GM12878 (cell line): ENCODE results near the gene GNRHR. TPM values are rescaled to one million over a fixed set of nuclear protein-coding genes. Genes with fewer than 3 reads are reported as not detected.

ENCODE experiments used
- ATAC-seq: fragments of 200-7000 bp; cut with Tn5 transposase; 3 replicates; pipeline ENCODE4 v1.9.1; 2020; ENCODE audit warnings: mild to moderate bottlenecking, moderate library complexity
- BruUV-seq: library from RNA; stranded (reverse); fragments of 400-500 nt; replicated peaks from 2 replicates; lab custom pipeline; 2021; lab: Mats Ljungman, UMichigan
- CTCF ChIA-PET: fragments of 300-600 bp; sonication (Branson Sonifier 250); formaldehyde crosslinking; extraction: SDS; loops from one replicate; lab custom pipeline; 2021; ENCODE audit warnings: inconsistent platforms; lab: Yijun Ruan, JAX
- POLR2A ChIA-PET: fragments of 350-600 bp; formaldehyde crosslinking; extraction: SDS; loops from one replicate; lab custom pipeline; 2021; ENCODE audit warnings: inconsistent platforms; lab: Charles Lee
- RAD21 ChIA-PET: fragments of 300-600 bp; sonication (Branson Sonifier 250); formaldehyde crosslinking; loops from one replicate; lab custom pipeline; 2023; ENCODE audit warnings: antibody characterized with exemption; ENCODE audit not compliant: unreplicated experiment; lab: Charles Lee
- SMC1A ChIA-PET: fragments of 300-600 bp; sonication (Branson Sonifier 250); formaldehyde crosslinking; loops from one replicate; lab custom pipeline; 2023; ENCODE audit not compliant: unreplicated experiment, uncharacterized antibody; lab: Charles Lee
- DNase-seq: peaks from one replicate; pipeline ENCODE4 v3.0.0-alpha.2; 2011; ENCODE audit warnings: low read depth, low spot score
- FAIRE-seq: peaks from 3 replicates; lab custom pipeline; 2011; peaks lifted over from hg19 to GRCh38; lab: Jason Lieb, UNC
- H2AFZ ChIP-seq: 2 replicates; pipeline ENCODE4 v1.6.0; 2011; ENCODE audit warnings: low read depth, low read length, control low read depth; ENCODE audit not compliant: control insufficient read depth
- H3K27ac ChIP-seq: 2 replicates; pipeline ENCODE4 v1.5.1; 2011; ENCODE audit warnings: control low read depth; ENCODE audit not compliant: control insufficient read depth, insufficient read depth
- H3K27me3 ChIP-seq, 2 experiments: replicated peaks in 1 of 2; 2 replicates each; pipeline versions ENCODE4 v1.6.0 to v1.6.1; 2011; ENCODE audit warnings: low read length in 1 of 2; ENCODE audit not compliant: control insufficient read depth in 2 of 2, insufficient read depth in 2 of 2
- H3K36me3 ChIP-seq, 2 experiments: 2 replicates each; pipeline ENCODE4 v1.5.1; 2011; ENCODE audit warnings: low read length in 1 of 2; ENCODE audit not compliant: control insufficient read depth in 2 of 2, insufficient read depth in 2 of 2
- H3K4me1 ChIP-seq: 2 replicates; pipeline ENCODE4 v1.6.1; 2011; ENCODE audit warnings: mild to moderate bottlenecking, low read length, moderate library complexity, mixed read lengths; ENCODE audit not compliant: control insufficient read depth, insufficient read depth
- H3K4me2 ChIP-seq: 2 replicates; pipeline ENCODE4 v1.6.0; 2011; ENCODE audit warnings: control low read depth; ENCODE audit not compliant: control insufficient read depth, insufficient read depth
- H3K4me3 ChIP-seq: fragments of 200-600 bp; sonication (generic); 2 replicates; pipeline ENCODE4 v1.5.1; 2016
- H3K79me2 ChIP-seq: 2 replicates; pipeline ENCODE4 v1.6.0; 2011; ENCODE audit warnings: low read length; ENCODE audit not compliant: control insufficient read depth, insufficient read depth
- H3K9ac ChIP-seq: 2 replicates; pipeline ENCODE4 v1.8.0; 2011; ENCODE audit warnings: low read length, control low read depth, mixed read lengths; ENCODE audit not compliant: control insufficient read depth, insufficient read depth
- H3K9me3 ChIP-seq: replicated peaks from 3 replicates; pipeline ENCODE4 v1.5.1; 2011; ENCODE audit warnings: mild to moderate bottlenecking, low read length; ENCODE audit not compliant: control insufficient read depth, insufficient read depth
- H4K20me1 ChIP-seq: 2 replicates; pipeline ENCODE4 v1.6.0; 2011; ENCODE audit not compliant: control insufficient read depth, insufficient read depth
- ATF2 ChIP-seq: IDR thresholded peaks from 2 replicates; pipeline ENCODE4 v1.6.1; 2012; ENCODE audit warnings: low read length, inconsistent platforms
- CTCF ChIP-seq, 3 experiments: IDR thresholded peaks in 2 of 3; conservative IDR thresholded peaks in 1 of 3; 2 replicates each; pipeline ENCODE4 v1.5.1; 2011; ENCODE audit warnings: low read depth in 3 of 3, low read length in 3 of 3, mild to moderate bottlenecking in 3 of 3, control low read depth in 2 of 3, moderate library complexity in 2 of 3, inconsistent platforms in 1 of 3, mixed read lengths in 1 of 3; ENCODE audit not compliant: control insufficient read depth in 2 of 3, insufficient read depth in 1 of 3; ENCODE audit errors: extremely low read depth in 1 of 3
- HDGF ChIP-seq: fragments of 450-650 bp; IDR thresholded peaks from 2 replicates; pipeline ENCODE4 v1.6.1; 2016; ENCODE audit warnings: antibody characterized with exemption
- KAT2A ChIP-seq: conservative IDR thresholded peaks from 2 replicates; pipeline ENCODE4 v1.6.1; 2011; ENCODE audit warnings: low read depth, low read length; ENCODE audit not compliant: control insufficient read depth
- MLLT1 ChIP-seq: fragments of 450-650 bp; IDR thresholded peaks from 2 replicates; pipeline ENCODE4 v1.6.1; 2016; ENCODE audit warnings: mild to moderate bottlenecking
- MTA2 ChIP-seq: fragments of 450-650 bp; IDR thresholded peaks from 2 replicates; pipeline ENCODE4 v1.6.1; 2016; ENCODE audit warnings: low read depth, mild to moderate bottlenecking, moderate library complexity
- SPI1 ChIP-seq: IDR thresholded peaks from 2 replicates; pipeline ENCODE4 v1.6.1; 2011; ENCODE audit warnings: low read depth, mild to moderate bottlenecking, low read length, moderate library complexity, borderline replicate concordance; ENCODE audit not compliant: insufficient read depth
- WGBS: methylation state at CpG from one replicate; pipeline ENCODE4 v1.1.6; 2016; ENCODE audit warnings: low lambda C conversion rate; ENCODE audit not compliant: insufficient replicate concordance, insufficient coverage; ENCODE audit errors: missing lambda C conversion rate; 5-methylcytosine and 5-hydroxymethylcytosine counted together
- in situ Hi-C: fragments of 300-500 bp; cut with MboI; formaldehyde crosslinking; loops from 9 replicates; pipeline ENCODE4 v1.14.3; 2018; ENCODE audit warnings: mixed read lengths
- intact Hi-C: fragments of 100-400 bp; cut with micrococcal nuclease; formaldehyde crosslinking; loops from one replicate; pipeline ENCODE4 v1.14.2; 2022; ENCODE audit not compliant: unreplicated experiment
- polyA plus RNA-seq, 11 experiments: library from polyadenylated mRNA; depleted of rRNA in 4 of 11; unstranded in 6 of 11; stranded (reverse) in 5 of 11; fragments of >200 nt; fragmentation: Nextera tagmentation in 4 of 11; fragmentation: Illumina TruSeq in 1 of 11; extraction: Ambion mirVana in 4 of 11; extraction: Trizol in 1 of 11; gene quantifications; 1 replicate in 1 of 11; 2 replicates in 10 of 11; pipeline versions ENCODE4 v1.2.1 to v1.2.3, GENCODE V29; 2011 to 2016; ENCODE audit warnings: inconsistent platforms in 2 of 11, missing spikeins in 2 of 11, low read depth in 1 of 11
- total RNA-seq, 4 experiments: library from RNA; depleted of rRNA in 3 of 4; stranded (reverse); fragments of >200 nt in 3 of 4; fragmentation: Illumina TruSeq in 1 of 4; extraction: Trizol in 1 of 4; gene quantifications; 2 replicates each; pipeline versions ENCODE4 v1.2.1 to v1.2.3, GENCODE V29; 2013 to 2021

Gene GNRHR
- total and polyA plus RNA-seq, 10 of the 15 experiments (the other 5 are each of a cell fraction or from before 2014, with no cell fraction given), result 0.02 to 0.12 (median 0.08) TPM; not detected in 7

- DNase-seq, result no peak
- RAD21 ChIA-PET, result no interaction called here
- BruUV-seq, result no TSS peak
- POLR2A ChIA-PET, result no interaction called here
- in situ Hi-C loops, result no loop called here
- FAIRE-seq, result no peak
- Histone ChIP-seq H3K4me3 (no peak overlapping the region), H2AFZ (no peak overlapping the region)
- WGBS, result 65% methylated on average over 3 of the region's 3 CpGs
- TF ChIP-seq SPI1, result no peak
- TF ChIP-seq ATF2, result no peak
- no peak for TF ChIP-seq CTCF (IDR thresholded peaks at IDR 0.05 in 2 of 3, conservative IDR thresholded peaks at IDR 0.05 in 1 of 3; ENCODE audit: control insufficient read depth in 2 of 3, extremely low read depth in 1 of 3, insufficient read depth in 1 of 3, low read depth in 3 of 3, low read length in 3 of 3)
- TF ChIP-seq MTA2, result no peak
- no peak for TF ChIP-seq MLLT1
- TF ChIP-seq KAT2A, result no peak
- no peak for TF ChIP-seq HDGF
- TF ChIP-seq, all 136 proteins: peak for 0
- H3K36me3 ChIP-seq, result no peaks in the 10 kb centered on the region
- ChIA-PET SMC1A (interaction anchor here (1.2 kb wide), 1 partner anchor 17 kb away, joined by 4 read pairs; the partner anchor contains the start of gene GNRHR), CTCF (interaction anchor here (1.0 to 1.3 kb wide), 4 partner anchors 10 to 26 kb away, joined by 3 to 6 read pairs (median 4); no protein-coding TSS in a partner anchor)
- H3K27ac ChIP-seq, result no peak overlapping the region
- H3K79me2 ChIP-seq, result no peaks in the 10 kb centered on the region
- no peaks in the 10 kb centered on the region for H3K27me3 ChIP-seq
- no peaks in the 10 kb centered on the region for H4K20me1 ChIP-seq
- intact Hi-C loops, result no loop called here
- H3K4me1 ChIP-seq, result no peaks in the 10 kb centered on the region
- no peaks in the 10 kb centered on the region for H3K9me3 ChIP-seq
- H3K9ac ChIP-seq, result no peak overlapping the region
- H3K4me2 ChIP-seq, result no peak overlapping the region
- ATAC-seq, result no peak
Observed at GRCh38 chr4:67770422-67770821, 16.2 kb upstream of the GNRHR start.
